Measurements from ENCODE around the gene FAM228B.

Gene FAM228B

DNA sequence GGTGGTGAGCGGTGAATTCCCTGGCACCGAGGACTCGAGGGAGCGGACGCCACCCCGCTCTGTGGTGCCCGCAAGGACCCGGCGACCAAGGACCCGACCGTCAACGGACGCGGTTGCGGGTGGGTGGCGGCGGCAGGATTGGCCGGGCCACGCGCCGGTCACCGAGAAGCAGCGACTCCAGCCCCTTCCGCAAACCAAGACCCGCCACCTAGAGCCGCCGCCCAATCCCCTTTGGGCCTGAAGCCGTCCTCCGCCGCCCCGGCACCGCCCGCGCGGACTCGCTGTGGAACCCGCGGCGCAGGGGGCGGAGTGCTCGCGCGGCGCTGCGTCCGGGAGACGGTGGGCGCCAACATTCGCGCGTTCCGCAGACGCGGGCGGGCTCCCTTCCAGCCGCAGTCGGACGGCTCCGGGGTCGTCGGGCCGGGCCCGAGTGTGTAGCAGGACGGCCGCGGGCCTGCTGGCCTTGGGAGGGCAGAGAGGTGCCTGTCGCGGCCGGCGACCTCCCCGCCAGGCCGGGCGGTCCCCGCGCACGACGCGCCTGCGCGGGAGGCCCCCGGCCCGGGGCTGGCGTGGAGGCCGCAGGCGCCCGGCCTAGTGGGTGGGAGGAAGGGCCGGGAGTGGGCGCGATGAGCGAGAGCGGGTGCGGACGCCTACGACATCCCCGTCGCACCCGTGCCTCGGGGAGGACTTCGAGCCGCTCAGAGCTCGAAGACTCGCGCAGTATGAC is at the start of gene FAM228B, which contains the start of gene PFN4:
Gene FAM228B (plus strand): TSS at position 275 of the 727 bp plus-strand sequence. CDS start 893 bp downstream, outside the sequence.
Gene PFN4 (minus strand): TSS at position 140 of the 727 bp plus-strand sequence. CDS start 799 bp downstream, outside the sequence.
- H3K4me3 ChIP-seq (ENCODE audit: low read length) = peak within 1 kb of the TSS; percentile 74
- peak; percentile 43 for DNase-seq (ENCODE audit: low read depth)
- TF ChIP-seq, protein P1, sequence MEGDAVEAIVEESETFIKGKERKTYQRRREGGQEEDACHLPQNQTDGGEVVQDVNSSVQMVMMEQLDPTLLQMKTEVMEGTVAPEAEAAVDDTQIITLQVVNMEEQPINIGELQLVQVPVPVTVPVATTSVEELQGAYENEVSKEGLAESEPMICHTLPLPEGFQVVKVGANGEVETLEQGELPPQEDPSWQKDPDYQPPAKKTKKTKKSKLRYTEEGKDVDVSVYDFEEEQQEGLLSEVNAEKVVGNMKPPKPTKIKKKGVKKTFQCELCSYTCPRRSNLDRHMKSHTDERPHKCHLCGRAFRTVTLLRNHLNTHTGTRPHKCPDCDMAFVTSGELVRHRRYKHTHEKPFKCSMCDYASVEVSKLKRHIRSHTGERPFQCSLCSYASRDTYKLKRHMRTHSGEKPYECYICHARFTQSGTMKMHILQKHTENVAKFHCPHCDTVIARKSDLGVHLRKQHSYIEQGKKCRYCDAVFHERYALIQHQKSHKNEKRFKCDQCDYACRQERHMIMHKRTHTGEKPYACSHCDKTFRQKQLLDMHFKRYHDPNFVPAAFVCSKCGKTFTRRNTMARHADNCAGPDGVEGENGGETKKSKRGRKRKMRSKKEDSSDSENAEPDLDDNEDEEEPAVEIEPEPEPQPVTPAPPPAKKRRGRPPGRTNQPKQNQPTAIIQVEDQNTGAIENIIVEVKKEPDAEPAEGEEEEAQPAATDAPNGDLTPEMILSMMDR (conservative IDR thresholded peaks at IDR 0.05; ENCODE audit: low read depth, low read length) = no peak

DNA sequence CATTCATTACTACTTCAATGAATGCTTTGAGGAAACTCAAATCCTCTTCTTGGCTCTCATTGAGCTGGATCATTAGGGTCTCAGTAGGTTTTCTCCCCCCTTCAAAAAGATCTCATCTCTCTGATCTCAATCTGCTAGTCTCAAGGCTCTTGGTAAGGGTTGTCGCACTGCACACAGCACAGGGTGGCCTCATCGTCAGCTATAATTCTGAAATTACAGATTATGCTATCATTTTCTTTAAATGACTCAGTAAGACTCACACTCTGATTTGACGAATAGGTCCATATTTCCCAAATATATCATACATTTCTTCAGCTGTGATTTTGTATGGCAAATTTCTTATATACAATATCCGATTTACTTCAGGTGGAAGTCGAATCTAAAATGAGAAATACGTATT is 49.5 kb upstream of the FAM228B start:
- DNase-seq (ENCODE audit: low read depth) = no peak
- no peak overlapping the region for H3K4me3 ChIP-seq (ENCODE audit: low read length)
- TF ChIP-seq, protein P1 (conservative IDR thresholded peaks at IDR 0.05; ENCODE audit: low read depth, low read length) = no peak

DNA sequence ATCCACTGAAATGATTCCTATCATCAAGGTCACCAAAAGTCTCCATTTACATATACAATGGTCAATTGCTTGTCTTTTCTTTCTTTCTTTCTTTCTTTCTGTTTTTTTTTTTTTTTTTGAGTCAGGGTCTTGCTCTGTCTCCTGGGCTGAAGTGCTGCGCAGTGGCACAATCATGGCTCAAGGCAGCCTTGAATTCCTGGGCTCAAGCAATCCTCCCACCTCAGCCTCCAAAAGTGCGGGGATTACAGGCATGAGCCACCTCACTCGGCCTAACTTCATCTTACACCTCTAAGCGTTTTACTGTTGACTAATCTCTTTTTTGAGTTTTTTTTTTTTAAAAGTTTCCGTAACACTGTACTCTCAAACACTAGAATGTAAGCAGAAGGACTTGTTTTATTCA is 48.0 kb upstream of the FAM228B start:
- DNase-seq (ENCODE audit: low read depth) = no peak
- H3K4me3 ChIP-seq (ENCODE audit: low read length) = peak overlapping the region; percentile 99
- TF ChIP-seq, protein P1 (conservative IDR thresholded peaks at IDR 0.05; ENCODE audit: low read depth, low read length) = no peak

DNA sequence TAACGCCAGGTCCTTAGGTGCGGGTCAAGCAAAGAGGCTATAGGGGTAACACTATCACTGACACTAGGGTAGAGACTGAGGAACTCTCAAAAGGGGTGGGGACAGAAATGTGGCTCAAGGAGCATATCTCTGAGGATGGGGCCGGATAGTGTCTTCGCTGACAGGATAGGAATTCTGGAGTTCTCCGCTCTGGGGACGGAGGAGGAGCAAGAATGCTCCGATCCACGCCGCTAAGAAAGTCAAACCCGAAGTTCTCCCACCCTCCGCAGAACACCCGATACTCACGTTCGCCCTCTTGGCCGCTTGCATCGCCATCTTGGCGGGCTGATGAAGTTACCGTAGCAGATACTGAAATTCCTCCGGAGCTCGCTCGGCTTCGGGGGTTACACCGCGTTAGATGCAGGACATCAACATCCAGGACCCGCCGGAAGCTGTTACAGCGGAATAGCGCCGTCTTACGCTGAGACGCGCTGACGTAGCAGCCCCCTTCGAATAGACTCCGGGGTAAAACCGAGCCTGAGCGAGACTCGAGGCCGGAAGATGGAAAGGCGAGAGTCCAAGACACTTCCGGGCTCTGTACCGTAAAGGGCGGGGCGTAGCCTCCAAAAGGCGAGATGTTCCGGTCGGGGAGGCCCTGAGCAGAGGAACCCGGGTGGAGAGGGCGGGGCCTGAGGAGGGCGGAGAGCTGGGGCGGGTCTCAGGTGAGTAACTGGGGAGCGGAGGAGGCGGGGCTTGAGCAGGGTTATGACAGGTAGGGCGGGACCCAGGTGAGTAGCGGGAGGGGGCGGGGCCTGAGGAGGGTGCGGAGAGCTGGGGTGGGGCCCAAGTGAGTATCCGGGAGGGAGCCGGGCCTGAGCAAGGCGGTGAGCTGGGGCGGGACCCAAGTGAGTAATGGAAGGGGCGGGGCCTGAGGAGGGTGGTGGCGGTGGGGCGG is 47.1 kb upstream of the FAM228B start, which contains the start of gene SF3B6:
Gene SF3B6 (minus strand): TSS at position 412 of the 934 bp plus-strand sequence. CDS start 97 bp downstream, at position 315.
- H3K4me3 ChIP-seq (ENCODE audit: low read length) = peak within 1 kb of the TSS; percentile 99
- TF ChIP-seq, protein P1 (conservative IDR thresholded peaks at IDR 0.05; ENCODE audit: low read depth, low read length) = no peak
- peak; percentile 97 for DNase-seq (ENCODE audit: low read depth)

DNA sequence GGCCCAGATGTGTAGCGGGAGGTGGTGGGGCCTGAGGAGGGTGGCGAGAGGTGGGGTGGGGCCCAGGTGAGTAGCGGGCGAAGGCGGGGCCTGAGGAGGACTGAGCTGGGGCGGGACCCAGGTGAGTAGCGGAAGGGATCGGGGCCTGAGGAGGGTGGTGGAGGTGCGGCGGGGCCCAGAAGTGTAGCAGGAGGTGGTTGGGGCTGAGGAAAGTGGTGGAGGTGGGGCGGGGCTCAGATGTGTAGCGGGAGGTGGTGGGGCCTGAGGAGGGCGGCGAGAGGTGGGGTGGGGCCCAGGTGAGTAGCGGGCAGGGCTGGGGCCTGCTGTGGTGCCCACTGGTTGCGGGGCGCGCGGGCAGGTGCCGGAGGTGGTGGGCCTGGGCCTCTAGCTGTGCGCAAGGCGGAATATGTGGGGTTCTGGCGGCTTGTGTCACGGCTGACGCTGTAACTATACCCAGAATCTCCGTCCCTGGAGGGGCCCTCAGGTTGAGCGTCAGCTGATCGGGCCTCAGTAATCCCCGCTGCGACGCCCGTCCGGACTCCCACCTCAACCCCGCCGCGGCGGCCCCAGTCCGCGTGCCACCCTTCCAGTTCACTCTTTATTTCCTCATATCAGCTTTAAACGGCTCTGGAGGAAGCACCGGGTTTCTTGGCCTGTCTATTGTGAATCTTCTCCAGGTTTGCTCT is 46.3 kb upstream of the FAM228B start:
- TF ChIP-seq, protein P1 (conservative IDR thresholded peaks at IDR 0.05; ENCODE audit: low read depth, low read length) = no peak
- H3K4me3 ChIP-seq (ENCODE audit: low read length) = peak overlapping the region; percentile 99
- DNase-seq (ENCODE audit: low read depth) = no peak

DNA sequence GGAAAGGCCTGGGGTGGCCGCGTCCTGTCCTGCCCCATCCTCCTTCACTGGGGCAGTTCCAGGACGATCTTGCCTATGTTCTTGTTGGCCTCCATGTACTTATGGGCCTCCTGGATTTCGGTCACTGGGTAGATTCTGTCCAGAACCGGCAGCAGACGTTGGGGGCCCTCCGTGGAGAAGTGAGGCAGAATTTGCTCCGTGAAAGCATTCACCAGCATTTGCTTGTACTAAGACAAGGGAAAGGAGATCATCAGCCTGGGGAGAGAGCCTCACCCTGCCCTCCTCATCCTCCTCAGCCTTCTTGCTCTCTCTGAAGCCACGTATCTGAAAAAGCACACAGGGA is 45.8 kb upstream of the FAM228B start:
- DNase-seq (ENCODE audit: low read depth) = no peak
- peak overlapping the region; percentile 99 for H3K4me3 ChIP-seq (ENCODE audit: low read length)
- TF ChIP-seq, protein P1 (conservative IDR thresholded peaks at IDR 0.05; ENCODE audit: low read depth, low read length) = no peak
